Measurements from ENCODE around the gene PSMC3IP. TPM values are rescaled to one million over a fixed set of nuclear protein-coding genes. Genes with fewer than 3 reads are reported as not detected.
"Not testable (repeated sequence)": the region's sequence is repeated elsewhere in the genome, so short reads cannot be mapped to it uniquely, and the experiment has no call there.

Gene PSMC3IP
- total RNA-seq, 2 donors from 2014 or later: 2.2 to 11.6 TPM

- TF ChIP-seq, protein P1, sequence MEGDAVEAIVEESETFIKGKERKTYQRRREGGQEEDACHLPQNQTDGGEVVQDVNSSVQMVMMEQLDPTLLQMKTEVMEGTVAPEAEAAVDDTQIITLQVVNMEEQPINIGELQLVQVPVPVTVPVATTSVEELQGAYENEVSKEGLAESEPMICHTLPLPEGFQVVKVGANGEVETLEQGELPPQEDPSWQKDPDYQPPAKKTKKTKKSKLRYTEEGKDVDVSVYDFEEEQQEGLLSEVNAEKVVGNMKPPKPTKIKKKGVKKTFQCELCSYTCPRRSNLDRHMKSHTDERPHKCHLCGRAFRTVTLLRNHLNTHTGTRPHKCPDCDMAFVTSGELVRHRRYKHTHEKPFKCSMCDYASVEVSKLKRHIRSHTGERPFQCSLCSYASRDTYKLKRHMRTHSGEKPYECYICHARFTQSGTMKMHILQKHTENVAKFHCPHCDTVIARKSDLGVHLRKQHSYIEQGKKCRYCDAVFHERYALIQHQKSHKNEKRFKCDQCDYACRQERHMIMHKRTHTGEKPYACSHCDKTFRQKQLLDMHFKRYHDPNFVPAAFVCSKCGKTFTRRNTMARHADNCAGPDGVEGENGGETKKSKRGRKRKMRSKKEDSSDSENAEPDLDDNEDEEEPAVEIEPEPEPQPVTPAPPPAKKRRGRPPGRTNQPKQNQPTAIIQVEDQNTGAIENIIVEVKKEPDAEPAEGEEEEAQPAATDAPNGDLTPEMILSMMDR (IDR thresholded peaks at IDR 0.05): no peak
- intact Hi-C loops (cut with DNase I): no loop called here
- no peak for DNase-seq
- Histone ChIP-seq H3K27me3 (no peaks in the 10 kb centered on the region), H3K4me3 (peak overlapping the region; percentile 93), H3K4me1 (peaks cover 24% of the 10 kb centered on the region), H3K9me3 (no peaks in the 10 kb centered on the region), H3K36me3 (peaks cover 4% of the 10 kb centered on the region), H3K9ac (ENCODE audit: low read depth in 2 of 2, low read length in 2 of 2) (peak overlapping the region; percentile 89 to 94), H3K27ac (peak overlapping the region; percentile 88)
These were observed 14.4 kb downstream of the PSMC3IP start for GRCh38 chr17:42563143-42563509.

DNA sequence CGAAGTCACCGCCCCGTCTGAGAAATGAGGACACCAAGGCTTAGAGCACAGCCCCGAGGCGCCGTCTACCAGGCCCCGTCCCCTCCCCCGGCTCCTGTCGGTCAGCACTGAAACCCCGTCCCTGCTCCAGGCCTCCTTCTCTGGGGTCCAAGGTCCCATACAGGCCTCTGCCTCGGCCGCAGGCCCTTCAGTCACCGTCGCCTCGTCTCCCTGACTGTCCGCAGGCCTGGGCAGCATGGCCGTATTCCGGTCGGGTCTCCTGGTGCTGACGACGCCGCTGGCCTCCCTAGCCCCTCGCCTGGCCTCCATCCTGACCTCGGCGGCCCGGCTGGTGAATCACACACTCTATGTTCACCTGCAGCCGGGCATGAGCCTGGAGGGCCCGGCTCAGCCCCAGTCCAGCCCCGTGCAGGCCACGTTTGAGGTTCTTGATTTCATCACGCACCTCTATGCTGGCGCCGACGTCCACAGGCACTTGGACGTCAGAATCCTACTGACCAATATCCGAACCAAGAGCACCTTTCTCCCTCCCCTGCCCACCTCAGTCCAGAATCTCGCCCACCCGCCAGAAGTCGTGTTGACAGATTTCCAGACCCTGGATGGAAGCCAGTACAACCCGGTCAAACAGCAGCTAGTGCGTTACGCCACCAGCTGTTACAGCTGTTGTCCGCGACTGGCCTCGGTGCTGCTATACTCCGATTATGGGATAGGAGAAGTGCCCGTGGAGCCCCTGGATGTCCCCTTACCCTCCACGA, 15.0 kb downstream of the PSMC3IP start:
- no peaks in the 10 kb centered on the region for H3K9me3 ChIP-seq
- DNase-seq: no peak
- peaks cover 20% of the 10 kb centered on the region for H3K4me1 ChIP-seq
- no peaks in the 10 kb centered on the region for H3K27me3 ChIP-seq
- peak overlapping the region; percentile 93 for H3K4me3 ChIP-seq
- peaks cover 4% of the 10 kb centered on the region for H3K36me3 ChIP-seq
- intact Hi-C loops (cut with DNase I): no loop called here
- peak overlapping the region; percentile 88 for H3K27ac ChIP-seq
- TF ChIP-seq, protein P1 (IDR thresholded peaks at IDR 0.05): no peak
- H3K9ac ChIP-seq (ENCODE audit: low read depth in 2 of 2, low read length in 2 of 2): peak overlapping the region; percentile 89 to 94

GRCh38 chr17:42561897-42562387, 15.6 kb downstream of the PSMC3IP start, which contains the start of gene COASY:
Gene COASY, plus strand, starts transcription at chr17:42562148. Its CDS starts 475 bp downstream, at chr17:42562623.
- TF ChIP-seq, protein P1 (IDR thresholded peaks at IDR 0.05): no peak
- peak; percentile 97 for DNase-seq
- H3K27ac ChIP-seq: peak within 1 kb of the TSS; percentile 88
- peaks cover 4% of the 10 kb centered on the region for H3K36me3 ChIP-seq
- no peaks in the 10 kb centered on the region for H3K27me3 ChIP-seq
- peak within 1 kb of the TSS; percentile 93 for H3K4me3 ChIP-seq
- peak within 1 kb of the TSS; percentile 89 to 94 for H3K9ac ChIP-seq (ENCODE audit: low read depth in 2 of 2, low read length in 2 of 2)
- H3K9me3 ChIP-seq: no peaks in the 10 kb centered on the region
- H3K4me1 ChIP-seq: peaks cover 20% of the 10 kb centered on the region
- intact Hi-C loops (cut with DNase I): no loop called here

DNA sequence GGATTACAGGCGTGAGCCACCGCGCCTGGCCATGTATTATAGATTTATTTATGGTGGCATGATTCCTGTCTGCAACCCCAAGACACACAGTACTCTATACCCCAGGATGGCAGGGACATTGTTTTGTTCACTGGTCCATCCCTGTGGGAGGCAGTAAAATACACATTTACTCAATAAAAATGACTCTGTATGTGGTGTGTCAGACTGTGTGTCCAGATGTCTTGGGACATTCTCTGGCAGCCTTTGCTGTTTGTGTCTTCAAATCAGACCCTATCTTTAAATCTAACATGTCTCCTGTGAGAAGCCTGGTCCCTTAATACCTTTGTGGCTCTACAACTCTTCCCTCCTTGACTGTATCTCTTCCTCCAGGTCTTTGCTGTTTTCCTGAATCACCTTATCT, 17.3 kb downstream of the PSMC3IP start:
- Histone ChIP-seq H3K9ac (ENCODE audit: low read depth in 2 of 2, low read length in 2 of 2) (no peak overlapping the region), H3K27me3 (no peaks in the 10 kb centered on the region), H3K4me1 (peaks cover 10% of the 10 kb centered on the region), H3K36me3 (no peaks in the 10 kb centered on the region), H3K4me3 (no peak overlapping the region), H3K9me3 (no peaks in the 10 kb centered on the region), H3K27ac (no peak overlapping the region)
- TF ChIP-seq, protein P1 (IDR thresholded peaks at IDR 0.05): no peak
- DNase-seq: no peak
- intact Hi-C loops (cut with DNase I): no loop called here

DNA sequence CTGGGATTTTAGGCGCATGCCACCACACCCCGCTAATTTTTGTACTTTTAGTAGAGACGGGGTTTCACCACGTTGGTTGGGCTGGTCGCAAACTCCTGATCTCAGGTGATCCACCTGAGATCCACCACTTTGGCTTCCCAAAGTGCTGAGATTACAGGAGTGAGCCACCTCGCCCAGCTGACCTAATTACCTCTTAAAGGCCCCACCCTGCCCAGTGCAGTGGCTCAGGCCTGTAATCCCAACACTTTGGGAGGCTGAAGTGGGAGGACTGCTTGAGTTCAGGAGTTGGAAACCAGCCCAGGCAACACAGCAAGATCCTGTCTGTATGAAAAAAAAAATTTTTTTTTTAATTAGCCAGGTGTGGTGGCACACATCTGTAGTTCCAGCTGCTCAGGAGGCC, 18.5 kb downstream of the PSMC3IP start:
- TF ChIP-seq, protein P1 (IDR thresholded peaks at IDR 0.05): no peak
- peak; percentile 67 for DNase-seq
- intact Hi-C loops (cut with DNase I): no loop called here
- H3K27me3 ChIP-seq: no peaks in the 10 kb centered on the region
- no peak overlapping the region for H3K9ac ChIP-seq (ENCODE audit: low read depth in 2 of 2, low read length in 2 of 2)
- no peaks in the 10 kb centered on the region for H3K36me3 ChIP-seq
- no peak overlapping the region for H3K4me3 ChIP-seq
- H3K4me1 ChIP-seq: peaks cover 10% of the 10 kb centered on the region
- peak overlapping the region; percentile 10 for H3K27ac ChIP-seq
- H3K9me3 ChIP-seq: no peaks in the 10 kb centered on the region

DNA sequence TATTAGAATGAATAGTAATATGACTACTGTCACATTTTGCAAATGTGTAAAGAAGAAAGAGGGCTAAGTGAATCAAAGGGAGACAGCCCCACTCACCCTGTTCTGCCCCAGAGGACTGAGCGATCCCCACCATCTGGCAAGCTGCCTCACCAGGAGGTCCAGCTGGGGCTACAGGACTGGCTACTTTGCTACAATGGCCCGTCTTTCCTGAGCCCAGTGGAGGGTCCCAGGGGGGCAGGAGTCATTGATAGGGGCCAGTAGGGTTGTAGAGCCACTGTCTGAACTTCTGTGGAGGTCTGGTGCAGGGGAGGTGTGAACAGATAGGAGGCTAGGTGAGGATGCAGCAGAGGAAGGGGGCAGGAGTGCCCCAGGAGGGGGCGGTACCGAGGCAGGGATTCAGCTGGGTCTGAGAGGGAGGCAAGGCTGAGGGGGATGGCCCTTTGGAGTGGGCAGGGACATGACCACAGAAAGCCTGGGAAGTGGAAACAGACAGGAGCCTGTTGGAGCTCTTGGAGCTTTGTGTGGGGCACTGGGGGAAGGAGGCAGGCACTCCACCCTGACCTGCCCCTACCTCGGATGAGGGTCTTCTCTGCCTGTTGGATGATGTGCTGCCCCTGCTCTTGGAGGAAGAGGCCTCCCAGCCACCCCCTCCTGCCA, 21.4 kb downstream of the PSMC3IP start:
- H3K9ac ChIP-seq (ENCODE audit: low read depth in 2 of 2, low read length in 2 of 2); intact Hi-C loops (cut with DNase I); H3K27ac ChIP-seq; H3K9me3 ChIP-seq; DNase-seq; H3K27me3 ChIP-seq; H3K4me1 ChIP-seq; H3K36me3 ChIP-seq; H3K4me3 ChIP-seq: not testable (repeated sequence)
